Stomach (tissue), 4 donors: ENCODE measurements around the gene WT1.

Source experiments
- CTCF ChIP-seq, 7 experiments: fragments of 450-650 bp in 4 of 7; fragments of 200-600 bp in 3 of 7; sonication (generic) in 3 of 7; IDR thresholded peaks; one replicate each; pipeline ENCODE4 v1.5.1; 2016 to 2019; ENCODE audit warnings: antibody characterized with exemption in 7 of 7, control low read depth in 2 of 7, mild to moderate bottlenecking in 1 of 7
- POLR2A ChIP-seq, 4 donors: fragments of 450-650 bp; IDR thresholded peaks; one replicate each; pipeline ENCODE4 v1.6.1; 2016; ENCODE audit warnings: antibody characterized with exemption in 4 of 4, control low read depth in 2 of 4, mild to moderate bottlenecking in 1 of 4, moderate library complexity in 1 of 4
- POLR2AphosphoS5 ChIP-seq, 3 donors: sonication (generic); formaldehyde crosslinking; IDR thresholded peaks; one replicate each; pipeline ENCODE4 v1.6.1; 2016; ENCODE audit warnings: antibody characterized with exemption in 3 of 3

- TF ChIP-seq POLR2A (IDR thresholded peaks at IDR 0.05), result no peak
- no peak for TF ChIP-seq CTCF (IDR thresholded peaks at IDR 0.05)
- no peak for TF ChIP-seq POLR2AphosphoS5 (IDR thresholded peaks at IDR 0.05)
Measured at GRCh38 chr11:32444186-32444585, 8.8 kb upstream of the WT1 start.
